Progenitor cell of endocrine pancreas (in vitro differentiated cells): ENCODE data around the gene LATS2. TPM values are rescaled to one million over a fixed set of nuclear protein-coding genes. Genes with fewer than 3 reads are reported as not detected.

ENCODE experiments used
- DNase-seq: peaks from one replicate; pipeline ENCODE4 v3.0.0; 2021; ENCODE audit warnings: low spot score; ENCODE audit not compliant: unreplicated experiment
- H3K27ac Mint-ChIP-seq: 2 replicates; pipeline ENCODE4 v1.8.0; 2021; ENCODE audit warnings: mild to moderate bottlenecking, moderate library complexity, mixed read lengths
- H3K27me3 Mint-ChIP-seq: 2 replicates; pipeline ENCODE4 v1.8.0; 2021; ENCODE audit warnings: mixed read lengths
- H3K36me3 Mint-ChIP-seq: 2 replicates; pipeline ENCODE4 v1.8.0; 2022; ENCODE audit warnings: mixed read lengths; ENCODE audit not compliant: insufficient read depth
- H3K4me1 Mint-ChIP-seq: 2 replicates; pipeline ENCODE4 v1.8.0; 2021; ENCODE audit warnings: low read depth, mixed read lengths
- H3K4me3 Mint-ChIP-seq: 2 replicates; pipeline ENCODE4 v1.8.0; 2021; ENCODE audit warnings: low read depth, mild to moderate bottlenecking, moderate library complexity, mixed read lengths
- H3K9me3 Mint-ChIP-seq: 2 replicates; pipeline ENCODE4 v1.8.0; 2021; ENCODE audit warnings: low read depth, mixed read lengths
- total RNA-seq: library from RNA; stranded (reverse); gene quantifications from 2 replicates; pipeline ENCODE4 v1.2.1, GENCODE V29; 2021
- TF ChIP-seq, protein P1 (sequence below): fragments of 200-600 bp; sonication (generic); IDR thresholded peaks from one replicate; pipeline ENCODE4 v1.5.0; 2021; ENCODE audit warnings: antibody characterized with exemption, mild to moderate bottlenecking; ENCODE audit not compliant: unreplicated experiment

LATS2 gene
- total RNA-seq, 1 donor from 2014 or later = 15.2 TPM

DNA sequence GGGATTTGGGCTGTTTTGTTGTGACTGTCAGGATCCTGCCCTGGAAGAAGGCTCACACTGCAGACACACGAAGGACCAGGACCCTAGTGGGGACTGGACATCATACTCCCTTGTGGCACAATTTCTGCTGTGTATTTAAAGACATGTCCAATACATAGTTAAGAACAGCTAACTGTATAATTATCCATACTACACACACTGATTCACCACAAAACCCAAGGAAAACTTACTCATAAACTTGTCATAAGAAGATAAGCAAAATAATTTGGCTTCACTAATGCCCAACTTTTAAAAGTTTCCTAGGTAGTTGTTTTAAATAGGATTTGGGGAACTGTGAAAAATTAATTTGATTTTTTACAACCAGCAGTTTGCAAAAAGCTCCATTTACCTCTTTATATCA, 46.1 kb downstream of the LATS2 start:
- Mint-ChIP-seq H3K27me3 (no peaks in the 10 kb centered on the region), H3K27ac (peak overlapping the region; percentile 85), H3K4me1 (peaks cover 22% of the 10 kb centered on the region), H3K9me3 (peaks cover 2% of the 10 kb centered on the region), H3K36me3 (peaks cover 2% of the 10 kb centered on the region), H3K4me3 (no peak overlapping the region)
- TF ChIP-seq, protein P1, sequence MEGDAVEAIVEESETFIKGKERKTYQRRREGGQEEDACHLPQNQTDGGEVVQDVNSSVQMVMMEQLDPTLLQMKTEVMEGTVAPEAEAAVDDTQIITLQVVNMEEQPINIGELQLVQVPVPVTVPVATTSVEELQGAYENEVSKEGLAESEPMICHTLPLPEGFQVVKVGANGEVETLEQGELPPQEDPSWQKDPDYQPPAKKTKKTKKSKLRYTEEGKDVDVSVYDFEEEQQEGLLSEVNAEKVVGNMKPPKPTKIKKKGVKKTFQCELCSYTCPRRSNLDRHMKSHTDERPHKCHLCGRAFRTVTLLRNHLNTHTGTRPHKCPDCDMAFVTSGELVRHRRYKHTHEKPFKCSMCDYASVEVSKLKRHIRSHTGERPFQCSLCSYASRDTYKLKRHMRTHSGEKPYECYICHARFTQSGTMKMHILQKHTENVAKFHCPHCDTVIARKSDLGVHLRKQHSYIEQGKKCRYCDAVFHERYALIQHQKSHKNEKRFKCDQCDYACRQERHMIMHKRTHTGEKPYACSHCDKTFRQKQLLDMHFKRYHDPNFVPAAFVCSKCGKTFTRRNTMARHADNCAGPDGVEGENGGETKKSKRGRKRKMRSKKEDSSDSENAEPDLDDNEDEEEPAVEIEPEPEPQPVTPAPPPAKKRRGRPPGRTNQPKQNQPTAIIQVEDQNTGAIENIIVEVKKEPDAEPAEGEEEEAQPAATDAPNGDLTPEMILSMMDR = no peak
- no peak for DNase-seq

DNA sequence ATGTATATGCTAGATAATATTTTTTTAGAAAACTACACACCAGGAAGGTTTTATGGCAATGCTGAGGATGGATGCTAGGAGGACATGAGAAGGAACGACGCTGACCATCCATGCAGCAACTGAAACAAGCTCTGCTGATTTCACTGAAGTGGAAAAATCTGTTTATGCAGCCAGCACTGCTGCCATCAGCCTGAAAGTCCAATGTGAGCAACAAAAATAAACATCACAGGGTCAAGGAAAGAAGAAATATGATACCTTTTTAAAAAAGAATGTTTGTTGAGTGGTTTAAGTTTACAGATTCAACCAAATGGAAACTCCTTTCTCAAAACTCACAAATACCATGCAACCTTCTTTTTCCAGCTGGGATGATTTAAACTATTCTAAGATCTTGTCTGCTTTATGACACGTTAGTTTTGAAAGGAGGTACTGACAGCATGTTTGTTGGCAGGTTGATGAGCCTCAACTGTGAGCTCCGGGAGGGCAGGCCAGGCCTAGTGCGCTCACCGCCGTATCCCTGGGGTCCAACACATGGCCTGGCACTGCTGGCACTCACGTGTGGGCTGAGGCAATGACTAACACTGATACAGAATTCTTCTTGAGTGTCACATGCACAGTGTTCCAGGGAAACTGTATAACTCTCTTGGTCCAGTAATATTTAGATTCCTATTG, 46.8 kb downstream of the LATS2 start:
- Mint-ChIP-seq H3K9me3 (peaks cover 3% of the 10 kb centered on the region), H3K4me1 (peaks cover 22% of the 10 kb centered on the region), H3K27ac (peak overlapping the region; percentile 85), H3K27me3 (no peaks in the 10 kb centered on the region), H3K36me3 (peaks cover 3% of the 10 kb centered on the region), H3K4me3 (no peak overlapping the region)
- no peak for DNase-seq
- TF ChIP-seq, protein P1 = no peak

DNA sequence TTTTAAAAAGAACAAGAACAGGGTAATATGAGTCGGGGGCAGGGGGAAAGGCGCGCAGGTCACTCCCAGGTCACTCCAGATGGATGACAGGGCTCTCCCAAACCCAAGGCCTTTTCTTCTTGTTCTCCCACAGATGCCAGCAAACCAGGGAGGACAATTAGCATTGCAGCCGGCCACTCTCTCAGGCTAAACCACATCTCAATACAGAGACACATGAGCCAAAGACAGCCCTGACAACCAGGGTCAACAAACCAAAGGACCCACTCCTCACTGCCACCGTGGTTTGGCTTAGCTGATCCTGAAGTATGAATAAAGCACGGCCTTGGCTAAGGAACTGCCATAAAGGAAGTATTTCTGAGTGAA, 47.3 kb downstream of the LATS2 start:
- DNase-seq = no peak
- H3K4me3 Mint-ChIP-seq = no peak overlapping the region
- H3K36me3 Mint-ChIP-seq = peaks cover 3% of the 10 kb centered on the region
- peak overlapping the region; percentile 85 for H3K27ac Mint-ChIP-seq
- H3K4me1 Mint-ChIP-seq = peaks cover 22% of the 10 kb centered on the region
- H3K27me3 Mint-ChIP-seq = no peaks in the 10 kb centered on the region
- TF ChIP-seq, protein P1 = no peak
- H3K9me3 Mint-ChIP-seq = peaks cover 3% of the 10 kb centered on the region

DNA sequence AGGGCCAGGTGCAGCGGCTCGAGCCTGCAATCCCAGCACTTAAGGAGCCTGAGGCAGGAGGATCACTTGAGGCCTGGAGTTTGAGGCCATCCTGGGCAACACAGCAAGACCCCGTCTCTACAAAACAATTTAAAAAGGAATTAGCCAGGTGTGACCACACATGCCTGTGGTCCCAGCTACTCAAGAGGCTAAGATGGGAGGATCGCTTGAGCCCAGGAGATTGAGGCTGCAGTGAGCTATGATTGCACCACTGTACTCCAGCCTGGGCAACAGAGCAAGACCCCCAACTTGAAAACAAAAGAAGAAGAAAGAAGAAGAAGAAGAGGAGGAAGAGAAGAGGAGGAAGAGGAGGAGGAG, 47.7 kb downstream of the LATS2 start:
- TF ChIP-seq, protein P1 = no peak
- Mint-ChIP-seq H3K9me3 (peaks cover 3% of the 10 kb centered on the region), H3K4me3 (no peak overlapping the region), H3K4me1 (peaks cover 22% of the 10 kb centered on the region), H3K27me3 (no peaks in the 10 kb centered on the region), H3K27ac (no peak overlapping the region), H3K36me3 (peaks cover 2% of the 10 kb centered on the region)
- DNase-seq = no peak

DNA sequence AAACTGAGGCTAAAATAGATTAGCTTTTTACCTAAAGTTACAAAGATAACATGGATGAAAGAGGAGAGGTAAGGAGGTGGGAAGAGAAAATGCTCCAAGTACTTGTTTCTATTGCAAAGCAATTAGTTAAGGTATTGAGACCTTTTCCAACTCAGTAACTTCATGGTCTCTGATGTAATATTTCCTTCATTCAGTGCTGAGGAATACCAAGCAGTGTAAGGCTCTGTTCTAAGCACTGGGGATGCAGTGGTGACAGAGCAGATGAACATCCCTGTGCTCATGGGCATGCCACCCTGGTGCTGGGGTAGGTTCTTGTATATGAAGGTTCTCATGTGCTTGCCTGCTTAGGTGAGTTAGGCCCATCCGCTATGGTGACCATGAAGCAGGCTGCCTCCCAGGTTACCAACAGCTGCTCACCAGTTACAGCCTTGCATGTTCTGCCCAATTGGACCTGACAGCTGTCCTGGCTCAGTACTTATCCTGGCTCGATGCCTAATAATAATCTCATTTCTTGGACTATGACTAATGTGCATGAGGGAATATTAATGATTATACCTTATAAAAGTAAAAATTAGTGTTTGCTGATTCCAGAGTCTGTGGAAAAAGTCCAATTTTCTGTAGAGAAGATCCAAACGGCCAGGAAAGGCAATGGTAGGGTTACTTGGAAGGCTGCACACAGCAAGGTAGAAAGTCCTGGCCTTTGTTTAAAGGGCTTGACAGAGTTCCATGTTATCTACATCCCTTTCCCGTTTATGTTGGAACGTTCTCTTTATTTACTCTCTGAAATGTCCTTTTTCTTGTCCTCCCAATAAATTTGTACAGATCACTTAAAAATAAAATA, 48.3 kb downstream of the LATS2 start:
- DNase-seq = no peak
- no peak overlapping the region for H3K27ac Mint-ChIP-seq
- TF ChIP-seq, protein P1 = no peak
- no peak overlapping the region for H3K4me3 Mint-ChIP-seq
- peaks cover 22% of the 10 kb centered on the region for H3K4me1 Mint-ChIP-seq
- peaks cover 2% of the 10 kb centered on the region for H3K36me3 Mint-ChIP-seq
- no peaks in the 10 kb centered on the region for H3K27me3 Mint-ChIP-seq
- H3K9me3 Mint-ChIP-seq = peaks cover 3% of the 10 kb centered on the region
